Fibroblast of the aortic adventitia (primary cell): ENCODE results near the gene SGSM1. TPM values are rescaled to one million over a fixed set of nuclear protein-coding genes. Genes with fewer than 3 reads are reported as not detected.

Source experiments
- DNase-seq: peaks from one replicate; pipeline ENCODE4 v3.0.0-alpha.2; 2010; ENCODE audit warnings: low read depth
- H3K4me3 ChIP-seq: 2 replicates; pipeline ENCODE4 v1.5.1; 2011; ENCODE audit warnings: low read depth, mild to moderate bottlenecking, control low read depth, low read length, moderate library complexity
- CTCF ChIP-seq: IDR thresholded peaks from 2 replicates; pipeline ENCODE4 v1.5.1; 2011; ENCODE audit warnings: mild to moderate bottlenecking, low read length, control low read depth, inconsistent platforms; ENCODE audit not compliant: insufficient read depth
- small RNA-seq: library from RNA; depleted of rRNA; stranded (forward); fragments of <200 nt; gene quantifications from one replicate; pipeline ENCODE3, GENCODE V24; 2012
- total RNA-seq: library from RNA; depleted of rRNA; stranded (reverse); fragments of >200 nt; gene quantifications from 2 replicates; pipeline ENCODE4 v1.2.3, GENCODE V29; 2012; ENCODE audit warnings: low replicate concordance

Gene SGSM1
- total RNA-seq, 1 donor, result not detected

GRCh38 chr22:24973872-24974271, 167.9 kb downstream of the SGSM1 start:
- no peak overlapping the region for H3K4me3 ChIP-seq
- TF ChIP-seq CTCF, result no peak
- DNase-seq, result no peak

- DNase-seq, result no peak
- H3K4me3 ChIP-seq, result no peak overlapping the region
- TF ChIP-seq CTCF, result no peak
These were observed 169.2 kb downstream of the SGSM1 start for GRCh38 chr22:24975125-24975640.

GRCh38 chr22:24975813-24976341, 169.9 kb downstream of the SGSM1 start:
- peak; percentile 62 for DNase-seq
- TF ChIP-seq CTCF, result no peak
- H3K4me3 ChIP-seq, result no peak overlapping the region

GRCh38 chr22:24976442-24977218, 170.6 kb downstream of the SGSM1 start:
- no peak overlapping the region for H3K4me3 ChIP-seq
- TF ChIP-seq CTCF, result no peak
- DNase-seq, result no peak

Small RNAs within 50 kb of the gene (small RNA-seq; reads per million reads assigned to genes)
- gene RF00275, result not detected

Other genes with a start within 250 kb of the SGSM1 start
- gene LRRC75B, start 213.1 kb upstream of the SGSM1 start, total RNA-seq, result 4.0 and 6.0 TPM in 2 replicates
- 0.65 and 1.1 TPM in 2 replicates for gene GGT1, start 203.0 kb upstream of the SGSM1 start, total RNA-seq
- gene PIWIL3, start 31.5 kb upstream of the SGSM1 start, total RNA-seq, result not detected in 2 replicates
- gene LHFPL7, start 140.5 kb downstream of the SGSM1 start, total RNA-seq, result not detected in 2 replicates
- 4.6 and 10.7 TPM in 2 replicates for gene KIAA1671, start 146.5 kb downstream of the SGSM1 start, total RNA-seq